ENCODE measurements around the gene ABCA13.

GRCh38 chr7:48165157-48165556, 6.1 kb upstream of the ABCA13 start:
- TF ChIP-seq, protein P1, sequence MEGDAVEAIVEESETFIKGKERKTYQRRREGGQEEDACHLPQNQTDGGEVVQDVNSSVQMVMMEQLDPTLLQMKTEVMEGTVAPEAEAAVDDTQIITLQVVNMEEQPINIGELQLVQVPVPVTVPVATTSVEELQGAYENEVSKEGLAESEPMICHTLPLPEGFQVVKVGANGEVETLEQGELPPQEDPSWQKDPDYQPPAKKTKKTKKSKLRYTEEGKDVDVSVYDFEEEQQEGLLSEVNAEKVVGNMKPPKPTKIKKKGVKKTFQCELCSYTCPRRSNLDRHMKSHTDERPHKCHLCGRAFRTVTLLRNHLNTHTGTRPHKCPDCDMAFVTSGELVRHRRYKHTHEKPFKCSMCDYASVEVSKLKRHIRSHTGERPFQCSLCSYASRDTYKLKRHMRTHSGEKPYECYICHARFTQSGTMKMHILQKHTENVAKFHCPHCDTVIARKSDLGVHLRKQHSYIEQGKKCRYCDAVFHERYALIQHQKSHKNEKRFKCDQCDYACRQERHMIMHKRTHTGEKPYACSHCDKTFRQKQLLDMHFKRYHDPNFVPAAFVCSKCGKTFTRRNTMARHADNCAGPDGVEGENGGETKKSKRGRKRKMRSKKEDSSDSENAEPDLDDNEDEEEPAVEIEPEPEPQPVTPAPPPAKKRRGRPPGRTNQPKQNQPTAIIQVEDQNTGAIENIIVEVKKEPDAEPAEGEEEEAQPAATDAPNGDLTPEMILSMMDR (IDR thresholded peaks at IDR 0.05; ENCODE audit: insufficient read depth, low read length), result no peak
- TF ChIP-seq, protein P2, sequence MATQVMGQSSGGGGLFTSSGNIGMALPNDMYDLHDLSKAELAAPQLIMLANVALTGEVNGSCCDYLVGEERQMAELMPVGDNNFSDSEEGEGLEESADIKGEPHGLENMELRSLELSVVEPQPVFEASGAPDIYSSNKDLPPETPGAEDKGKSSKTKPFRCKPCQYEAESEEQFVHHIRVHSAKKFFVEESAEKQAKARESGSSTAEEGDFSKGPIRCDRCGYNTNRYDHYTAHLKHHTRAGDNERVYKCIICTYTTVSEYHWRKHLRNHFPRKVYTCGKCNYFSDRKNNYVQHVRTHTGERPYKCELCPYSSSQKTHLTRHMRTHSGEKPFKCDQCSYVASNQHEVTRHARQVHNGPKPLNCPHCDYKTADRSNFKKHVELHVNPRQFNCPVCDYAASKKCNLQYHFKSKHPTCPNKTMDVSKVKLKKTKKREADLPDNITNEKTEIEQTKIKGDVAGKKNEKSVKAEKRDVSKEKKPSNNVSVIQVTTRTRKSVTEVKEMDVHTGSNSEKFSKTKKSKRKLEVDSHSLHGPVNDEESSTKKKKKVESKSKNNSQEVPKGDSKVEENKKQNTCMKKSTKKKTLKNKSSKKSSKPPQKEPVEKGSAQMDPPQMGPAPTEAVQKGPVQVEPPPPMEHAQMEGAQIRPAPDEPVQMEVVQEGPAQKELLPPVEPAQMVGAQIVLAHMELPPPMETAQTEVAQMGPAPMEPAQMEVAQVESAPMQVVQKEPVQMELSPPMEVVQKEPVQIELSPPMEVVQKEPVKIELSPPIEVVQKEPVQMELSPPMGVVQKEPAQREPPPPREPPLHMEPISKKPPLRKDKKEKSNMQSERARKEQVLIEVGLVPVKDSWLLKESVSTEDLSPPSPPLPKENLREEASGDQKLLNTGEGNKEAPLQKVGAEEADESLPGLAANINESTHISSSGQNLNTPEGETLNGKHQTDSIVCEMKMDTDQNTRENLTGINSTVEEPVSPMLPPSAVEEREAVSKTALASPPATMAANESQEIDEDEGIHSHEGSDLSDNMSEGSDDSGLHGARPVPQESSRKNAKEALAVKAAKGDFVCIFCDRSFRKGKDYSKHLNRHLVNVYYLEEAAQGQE (IDR thresholded peaks at IDR 0.05; ENCODE audit: insufficient replicate concordance, low read depth), result no peak
- no peak for TF ChIP-seq POLR2AphosphoS5 (IDR thresholded peaks at IDR 0.05; ENCODE audit: low read depth)
- no peak for TF ChIP-seq GABPA (IDR thresholded peaks at IDR 0.05; ENCODE audit: low read depth)
- TF ChIP-seq SPI1 (IDR thresholded peaks at IDR 0.05; ENCODE audit: borderline replicate concordance, low read depth), result no peak
